GM18519 (cell line): Measurements from ENCODE around the gene MSMO1.
A peak's percentile ranks its signal among the peaks of the same experiment; 100 is the strongest.
"Not testable (repeated sequence)": the region's sequence is repeated elsewhere in the genome, so short reads cannot be mapped to it uniquely, and the experiment has no call there.

Source experiments
- ATAC-seq: cut with Tn5 transposase; IDR thresholded peaks from one replicate; pipeline ENCODE4 v1.9.1; 2021; ENCODE audit warnings: mild to moderate bottlenecking, moderate library complexity; ENCODE audit not compliant: unreplicated experiment, low FRiP score

Gene MSMO1

GRCh38 chr4:165327211-165328100 lies at the start of gene MSMO1:
Gene MSMO1, plus strand, starts transcription at chr4:165327669. Its CDS starts 5,702 bp downstream, at chr4:165333371.
- ATAC-seq: peak; percentile 99

DNA sequence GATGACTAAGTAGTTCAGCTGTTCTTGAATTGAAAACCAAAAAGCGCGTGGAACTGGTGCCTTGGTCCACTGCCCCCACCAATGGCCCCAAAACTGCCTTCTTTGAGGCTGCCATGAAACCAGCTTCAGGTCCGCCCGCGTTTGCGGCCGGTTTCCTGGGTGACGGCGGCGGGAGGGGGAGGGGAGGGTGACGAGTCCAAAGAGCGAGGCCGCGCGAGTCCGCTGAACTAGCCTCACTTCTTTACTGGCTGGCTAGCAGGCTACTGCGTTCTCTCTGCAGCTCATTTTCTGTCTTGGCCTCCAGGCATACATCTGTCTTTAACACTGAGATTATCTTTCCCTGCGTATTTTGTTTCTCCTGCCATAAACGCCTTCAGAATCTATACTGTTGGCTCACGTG lies 47.9 kb upstream of the MSMO1 start:
- not testable (repeated sequence) for ATAC-seq

- not testable (repeated sequence) for ATAC-seq
Measured at GRCh38 chr4:165284697-165285096, 42.8 kb upstream of the MSMO1 start.

DNA sequence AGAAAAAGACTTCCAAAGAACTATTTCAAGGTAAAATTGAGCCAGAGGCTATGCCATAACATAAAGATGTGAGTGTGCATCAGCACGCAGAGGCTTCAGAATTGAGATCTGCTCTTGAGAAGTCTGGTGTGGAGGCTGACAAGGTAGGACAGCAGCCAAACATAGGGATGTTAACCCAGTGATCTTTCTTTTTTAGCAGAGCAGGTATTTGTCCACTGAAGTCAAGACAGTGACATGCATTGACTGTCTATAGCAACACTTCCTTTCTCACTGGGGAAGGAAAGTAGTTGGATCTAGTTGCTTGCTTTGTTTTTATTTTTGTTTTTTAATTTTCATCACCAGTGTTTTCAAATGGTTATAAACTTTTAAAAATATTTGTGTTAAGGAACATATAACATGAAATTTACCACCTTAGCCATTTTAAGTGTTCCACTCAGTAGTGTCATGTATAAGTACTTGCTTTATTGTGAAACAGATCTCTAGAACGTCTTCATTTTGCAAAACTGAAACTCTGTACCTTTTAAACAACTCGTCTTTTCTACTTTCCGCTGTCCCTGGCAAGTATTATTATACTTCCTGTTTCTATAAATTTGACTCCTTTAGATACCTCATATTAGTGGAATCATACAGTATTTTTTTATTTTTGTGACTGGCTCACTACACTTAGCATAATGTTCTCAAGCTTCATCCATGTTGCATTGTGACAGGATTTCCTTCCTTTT lies 40.7 kb upstream of the MSMO1 start:
- ATAC-seq: peak; percentile 71

DNA sequence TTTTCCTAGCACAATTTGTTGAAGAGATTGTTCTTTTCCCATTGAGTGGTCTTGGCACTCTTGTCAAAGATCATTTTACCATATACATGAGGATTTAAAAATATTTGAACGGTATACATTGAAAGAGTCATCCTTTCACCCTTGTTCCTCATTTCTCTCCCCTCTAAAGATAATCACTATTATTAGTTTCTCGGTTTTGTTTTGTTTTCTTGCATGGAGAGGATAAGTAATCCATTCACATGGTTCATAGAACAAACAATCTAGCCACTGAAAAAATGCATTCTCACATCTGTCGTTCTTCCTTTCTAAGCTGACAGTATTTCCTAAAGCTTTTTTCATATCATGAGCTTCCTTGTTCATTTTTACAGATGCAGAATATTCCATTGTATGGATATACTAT lies 39.2 kb upstream of the MSMO1 start:
- peak; percentile 40 for ATAC-seq

- ATAC-seq: peak; percentile 19
Measured at GRCh38 chr4:165288639-165289422, 38.6 kb upstream of the MSMO1 start.

- no peak for ATAC-seq
Measured at GRCh38 chr4:165289423-165289785, 38.1 kb upstream of the MSMO1 start.

- no peak for ATAC-seq
Measured at GRCh38 chr4:165293061-165293460, 34.4 kb upstream of the MSMO1 start.

DNA sequence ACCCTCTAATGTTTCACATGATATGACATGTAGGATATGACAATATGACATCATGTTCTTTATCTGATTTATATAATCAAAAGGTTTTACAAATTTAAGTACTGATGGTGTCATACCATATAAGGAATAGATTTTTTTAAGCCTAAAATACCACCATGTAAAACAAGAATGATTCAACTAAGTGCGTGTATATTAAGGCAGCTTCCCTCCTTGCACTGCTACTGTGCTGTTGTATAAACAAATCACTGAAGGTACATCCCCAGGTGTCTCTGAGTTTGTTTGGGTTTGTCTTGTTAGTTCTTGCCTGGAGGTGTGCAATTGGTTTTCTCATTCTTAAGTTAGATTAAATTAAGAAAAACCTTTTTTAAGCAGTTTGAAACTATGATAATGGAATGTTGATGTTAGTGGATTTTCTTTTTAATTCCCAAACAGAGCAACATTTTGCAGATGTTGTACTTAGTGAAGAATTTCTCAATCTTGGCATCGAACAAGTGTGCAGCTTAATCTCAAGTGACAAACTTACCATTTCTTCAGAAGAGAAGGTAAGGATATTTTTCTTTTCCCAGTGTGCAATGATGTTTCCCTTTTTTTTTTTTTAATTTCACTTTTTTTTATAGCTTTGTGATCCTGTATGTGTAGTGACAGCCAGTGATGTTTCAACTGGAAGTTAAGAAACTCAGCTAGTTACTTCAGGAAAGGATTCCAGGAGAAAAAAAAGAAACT lies 33.4 kb upstream of the MSMO1 start:
- ATAC-seq: no peak

GRCh38 chr4:165294907-165295306 lies 32.6 kb upstream of the MSMO1 start:
- ATAC-seq: peak; percentile 84

GRCh38 chr4:165297626-165298025 lies 29.8 kb upstream of the MSMO1 start:
- ATAC-seq: no peak

GRCh38 chr4:165299399-165300060 lies 27.9 kb upstream of the MSMO1 start:
- ATAC-seq: no peak

- peak; percentile 89 for ATAC-seq
Measured at GRCh38 chr4:165301833-165302232, 25.6 kb upstream of the MSMO1 start.

DNA sequence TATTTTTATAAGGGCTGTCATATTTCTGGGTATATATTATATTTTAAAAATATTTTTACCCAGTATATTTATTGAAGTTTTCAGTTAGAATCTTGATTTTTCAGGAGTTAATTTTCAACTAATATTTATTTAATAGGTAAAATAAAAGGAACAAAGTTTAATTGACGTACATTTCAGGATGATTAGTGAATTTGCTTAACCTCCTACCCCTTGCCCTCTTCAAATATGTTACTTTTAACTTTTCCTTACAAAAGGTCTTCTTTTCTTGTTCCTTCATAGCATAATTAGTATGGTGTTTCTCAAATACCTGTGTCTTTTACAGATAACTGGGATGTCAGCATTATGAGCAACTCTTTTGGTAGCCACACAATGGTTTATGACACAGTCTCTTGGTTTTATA lies 24.8 kb upstream of the MSMO1 start:
- ATAC-seq: no peak

GRCh38 chr4:165308166-165308565 lies 19.3 kb upstream of the MSMO1 start:
- ATAC-seq: no peak

DNA sequence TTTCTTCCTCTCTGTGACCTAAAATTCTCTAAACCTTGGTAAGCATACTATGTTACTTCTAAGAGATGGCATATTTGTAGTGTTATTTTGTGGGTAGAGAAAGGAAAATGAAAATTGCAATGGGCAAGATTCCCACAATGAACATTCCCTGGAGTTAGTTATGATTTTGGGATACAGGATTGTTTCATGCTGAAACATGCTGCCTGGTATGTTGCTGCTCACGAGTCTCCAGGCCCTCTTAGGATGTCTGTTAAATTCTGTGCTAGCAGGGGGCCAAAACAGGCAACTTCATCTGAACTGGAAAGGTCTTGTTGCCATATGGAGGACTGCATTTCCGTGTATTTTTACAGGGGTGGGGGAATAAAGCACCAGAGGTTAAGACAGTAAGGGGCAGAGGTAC lies 18.9 kb upstream of the MSMO1 start:
- ATAC-seq: no peak

- ATAC-seq: no peak
Measured at GRCh38 chr4:165309456-165309855, 18.0 kb upstream of the MSMO1 start.

GRCh38 chr4:165312506-165312905 lies 15.0 kb upstream of the MSMO1 start:
- ATAC-seq: no peak

- no peak for ATAC-seq
Measured at GRCh38 chr4:165319030-165319429, 8.4 kb upstream of the MSMO1 start.

- ATAC-seq: no peak
Measured at GRCh38 chr4:165319509-165319908, 8.0 kb upstream of the MSMO1 start.
